ENCODE data around the gene JAM2.
"Not testable (repeated sequence)": the region's sequence is repeated elsewhere in the genome, so short reads cannot be mapped to it uniquely, and the experiment has no call there.

The JAM2 gene, protein sequence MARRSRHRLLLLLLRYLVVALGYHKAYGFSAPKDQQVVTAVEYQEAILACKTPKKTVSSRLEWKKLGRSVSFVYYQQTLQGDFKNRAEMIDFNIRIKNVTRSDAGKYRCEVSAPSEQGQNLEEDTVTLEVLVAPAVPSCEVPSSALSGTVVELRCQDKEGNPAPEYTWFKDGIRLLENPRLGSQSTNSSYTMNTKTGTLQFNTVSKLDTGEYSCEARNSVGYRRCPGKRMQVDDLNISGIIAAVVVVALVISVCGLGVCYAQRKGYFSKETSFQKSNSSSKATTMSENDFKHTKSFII

DNA sequence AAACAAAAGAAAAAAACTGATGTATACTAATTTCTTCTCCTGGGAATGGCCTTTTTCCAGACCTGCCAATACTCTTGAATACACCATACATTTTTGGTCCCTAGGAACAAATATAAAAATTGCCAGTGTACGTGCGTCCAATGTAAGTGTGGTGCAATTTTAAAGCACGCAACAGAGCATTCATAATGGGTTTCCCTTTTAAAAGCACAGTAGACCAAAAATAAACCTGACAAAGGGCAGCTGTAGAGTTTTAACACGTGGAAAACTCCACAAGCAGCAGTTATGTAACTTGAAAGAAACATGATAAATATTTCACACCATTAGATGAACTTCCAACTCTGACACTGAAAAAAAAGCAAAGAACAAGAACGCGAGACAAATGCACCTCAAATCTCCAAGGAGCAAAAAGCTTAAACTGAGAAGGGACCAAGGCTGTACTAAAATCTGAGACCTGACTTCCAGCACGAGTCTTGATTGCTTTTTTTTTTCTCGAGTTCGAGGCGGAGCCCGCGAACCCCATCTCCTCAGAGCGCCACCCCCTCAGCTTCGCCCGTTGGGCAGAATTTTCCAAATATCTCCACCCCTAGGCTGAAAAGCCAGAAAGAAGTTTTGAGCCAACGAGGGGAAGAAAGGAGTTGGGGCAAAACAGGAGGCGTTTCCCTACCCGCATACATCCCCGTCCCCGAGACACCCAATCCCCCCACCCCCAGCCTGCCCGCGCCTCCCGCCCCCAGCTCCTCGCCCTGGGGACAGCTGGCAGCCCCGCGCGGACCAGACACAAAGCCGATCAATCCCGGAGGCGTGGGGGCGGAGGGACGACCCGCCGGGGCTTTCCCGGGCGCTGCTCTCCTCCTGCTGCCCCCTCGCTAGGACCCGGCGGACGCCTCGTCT is at the start of gene JAM2:
Gene JAM2 (plus strand): TSS at position 599 of the 891 bp plus-strand sequence. CDS start 564 bp downstream, outside the sequence.
- Histone ChIP-seq H3K27me3 (ENCODE audit: control insufficient read depth, insufficient read depth, low read length) (peaks cover 43% of the 10 kb centered on the region), H3K4me1 (ENCODE audit: control insufficient read depth, insufficient read depth, low read length) (no peaks in the 10 kb centered on the region), H3K4me3 (ENCODE audit: low read length) (no peak within 1 kb of the TSS), H3K9ac (ENCODE audit: low read length) (peak within 1 kb of the TSS; percentile 32), H3K9me3 (ENCODE audit: control insufficient read depth, low read length) (no peaks in the 10 kb centered on the region), H3K36me3 (ENCODE audit: control insufficient read depth, insufficient read depth, low read length) (no peaks in the 10 kb centered on the region)

DNA sequence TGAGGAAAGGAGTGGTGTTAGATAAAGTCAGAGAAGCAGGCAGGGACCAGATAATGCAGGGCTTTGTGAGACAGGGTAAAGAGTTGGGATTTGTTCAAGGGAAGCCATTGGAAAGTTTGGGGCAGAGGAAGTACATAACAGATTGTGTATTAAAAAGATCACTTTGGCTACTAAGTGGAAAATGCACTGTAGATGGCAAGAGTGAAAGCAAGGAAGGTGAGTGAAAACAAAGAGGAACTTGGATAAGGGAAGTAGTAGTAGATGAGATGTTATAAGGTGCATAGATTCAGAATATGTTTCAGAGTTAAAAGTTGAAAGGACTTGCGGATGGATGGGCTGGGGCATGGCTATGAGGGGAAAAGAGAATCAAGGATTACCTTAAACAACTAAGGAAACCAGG is 49.2 kb upstream of the JAM2 start:
- Histone ChIP-seq H3K9ac (ENCODE audit: low read length) (no peak overlapping the region), H3K9me3 (ENCODE audit: control insufficient read depth, low read length) (no peaks in the 10 kb centered on the region), H3K36me3 (ENCODE audit: control insufficient read depth, insufficient read depth, low read length) (no peaks in the 10 kb centered on the region), H3K4me3 (ENCODE audit: low read length) (no peak overlapping the region), H3K4me1 (ENCODE audit: control insufficient read depth, insufficient read depth, low read length) (no peaks in the 10 kb centered on the region), H3K27me3 (ENCODE audit: control insufficient read depth, insufficient read depth, low read length) (no peaks in the 10 kb centered on the region)

DNA sequence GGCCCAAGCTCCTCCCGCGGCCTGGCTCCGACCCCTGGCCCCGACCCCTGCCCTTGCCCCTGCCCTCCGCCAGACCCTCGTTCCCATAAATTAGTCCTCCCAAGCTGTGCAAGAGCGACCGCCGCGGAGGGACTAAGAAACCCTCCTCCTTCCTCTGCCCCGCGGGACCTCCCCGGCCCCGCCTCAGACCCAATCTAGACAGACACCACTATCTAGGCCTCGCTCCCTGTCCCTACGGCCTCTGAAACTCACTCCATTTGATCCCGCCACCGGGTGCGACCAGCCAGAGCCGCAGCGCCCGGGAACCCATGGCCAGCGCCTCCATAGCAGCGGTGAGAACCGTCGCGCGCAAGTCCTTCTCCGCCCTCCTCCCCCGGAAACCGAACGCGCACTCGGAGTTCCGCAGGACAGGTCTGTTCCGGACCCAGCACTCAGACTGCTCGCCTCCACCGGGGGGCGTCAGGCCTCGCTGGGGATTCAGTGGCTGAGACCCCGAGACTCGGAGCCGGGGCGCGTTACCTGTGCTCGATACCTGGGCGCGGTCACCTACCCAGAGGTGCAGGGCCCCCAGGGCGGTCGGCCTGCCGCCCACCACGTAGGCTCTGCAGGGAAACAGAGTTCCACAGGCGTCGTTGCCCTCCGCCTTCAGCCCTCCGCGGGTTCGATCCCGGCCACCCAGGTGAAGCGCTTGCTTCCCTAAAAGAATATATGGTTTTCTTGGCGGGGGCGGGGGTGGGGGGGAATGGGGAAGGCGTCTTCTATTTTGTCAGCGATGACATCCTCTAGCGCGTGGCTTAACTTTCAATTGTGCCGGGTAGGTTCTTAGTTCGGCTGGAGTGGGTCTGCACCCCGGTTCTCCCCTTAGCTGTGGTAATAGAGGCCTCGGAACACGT is 31.7 kb upstream of the JAM2 start, which contains the start of gene MRPL39:
Gene MRPL39 (minus strand): TSS at position 331 of the 893 bp plus-strand sequence. CDS start 6 bp downstream, at position 325.
- Histone ChIP-seq H3K27me3 (ENCODE audit: control insufficient read depth, insufficient read depth, low read length) (no peaks in the 10 kb centered on the region), H3K9ac (ENCODE audit: low read length) (peak within 1 kb of the TSS; percentile 92), H3K4me1 (ENCODE audit: control insufficient read depth, insufficient read depth, low read length) (peaks cover 7% of the 10 kb centered on the region), H3K36me3 (ENCODE audit: control insufficient read depth, insufficient read depth, low read length) (no peaks in the 10 kb centered on the region), H3K9me3 (ENCODE audit: control insufficient read depth, low read length) (no peaks in the 10 kb centered on the region), H3K4me3 (ENCODE audit: low read length) (peak within 1 kb of the TSS; percentile 78)

DNA sequence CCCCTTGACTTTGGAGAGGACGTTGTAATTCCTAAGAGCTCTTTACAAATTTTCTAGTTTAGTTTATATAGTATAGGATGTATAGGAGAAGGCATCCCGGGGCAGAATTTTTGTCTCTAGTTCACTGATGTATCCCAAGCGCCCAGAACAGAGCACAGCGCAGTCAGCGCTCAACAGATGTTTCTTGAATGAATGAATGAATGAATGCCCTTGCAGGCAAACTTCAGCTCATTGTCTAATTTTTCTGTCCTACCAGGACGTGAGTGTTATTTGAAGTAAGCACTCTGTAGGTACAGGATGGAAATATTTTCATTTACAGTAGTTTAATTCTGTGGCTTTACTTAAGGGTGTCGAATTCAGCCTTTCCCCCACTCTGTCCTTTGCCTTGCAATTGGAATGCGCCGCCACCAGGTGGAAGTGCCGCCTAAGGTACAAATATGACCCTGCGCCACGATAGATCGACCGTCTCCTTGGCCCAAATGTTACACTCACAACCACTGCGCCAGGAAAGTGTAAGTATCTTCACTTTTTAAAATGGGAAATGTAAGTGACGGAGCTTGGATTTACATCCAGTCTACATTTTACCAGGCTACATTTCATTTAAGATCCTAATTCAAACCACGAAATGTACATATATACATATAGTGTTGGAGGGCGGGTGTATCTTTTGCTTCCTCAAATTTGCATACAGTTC is 30.9 kb upstream of the JAM2 start:
- Histone ChIP-seq H3K27me3 (ENCODE audit: control insufficient read depth, insufficient read depth, low read length) (no peaks in the 10 kb centered on the region), H3K4me3 (ENCODE audit: low read length) (peak overlapping the region; percentile 61), H3K9ac (ENCODE audit: low read length) (peak overlapping the region; percentile 92), H3K36me3 (ENCODE audit: control insufficient read depth, insufficient read depth, low read length) (no peaks in the 10 kb centered on the region), H3K9me3 (ENCODE audit: control insufficient read depth, low read length) (no peaks in the 10 kb centered on the region), H3K4me1 (ENCODE audit: control insufficient read depth, insufficient read depth, low read length) (peaks cover 7% of the 10 kb centered on the region)

DNA sequence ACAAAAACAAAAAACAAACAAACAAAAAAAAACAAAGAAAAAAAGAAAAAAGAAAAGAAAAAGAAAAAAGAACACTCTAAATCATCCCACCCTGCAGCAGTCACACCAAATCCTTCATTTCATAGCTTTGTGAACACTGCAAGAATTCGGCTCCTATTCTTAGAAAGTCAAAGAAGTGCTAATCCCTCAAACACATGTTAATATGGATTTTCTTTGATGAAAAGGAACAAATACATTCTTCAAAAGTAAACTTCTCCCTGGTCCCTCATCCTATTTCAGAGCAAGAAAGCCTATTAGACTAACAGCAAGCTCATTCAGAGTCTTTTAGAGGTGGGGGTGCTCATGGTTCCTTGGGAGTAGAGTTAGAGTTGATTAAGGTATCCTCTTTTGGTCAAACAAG is 24.6 kb upstream of the JAM2 start:
- Histone ChIP-seq H3K4me1 (ENCODE audit: control insufficient read depth, insufficient read depth, low read length) (no peaks in the 10 kb centered on the region), H3K4me3 (ENCODE audit: low read length) (no peak overlapping the region), H3K27me3 (ENCODE audit: control insufficient read depth, insufficient read depth, low read length) (no peaks in the 10 kb centered on the region), H3K36me3 (ENCODE audit: control insufficient read depth, insufficient read depth, low read length) (no peaks in the 10 kb centered on the region), H3K9me3 (ENCODE audit: control insufficient read depth, low read length) (no peaks in the 10 kb centered on the region), H3K9ac (ENCODE audit: low read length) (no peak overlapping the region)

DNA sequence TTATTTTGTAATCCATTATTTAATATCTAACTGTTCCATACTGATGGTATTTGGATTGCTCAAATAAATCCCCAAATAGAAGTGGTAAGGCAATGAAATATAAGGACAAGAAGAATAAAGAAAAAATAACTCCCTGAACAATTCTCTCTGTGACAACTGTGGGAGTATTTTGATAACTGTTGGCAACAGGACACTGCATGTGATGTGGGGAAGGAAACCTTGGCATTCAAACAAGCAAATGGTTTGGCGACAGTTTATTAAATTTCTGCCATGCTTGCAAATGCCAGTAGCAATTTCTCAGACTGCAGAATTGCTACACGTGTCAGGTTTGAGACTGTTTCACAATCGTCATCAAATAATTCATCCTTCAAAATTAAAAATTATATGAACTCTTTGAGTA is 23.2 kb upstream of the JAM2 start:
- H3K4me1 ChIP-seq (ENCODE audit: control insufficient read depth, insufficient read depth, low read length): no peaks in the 10 kb centered on the region
- no peak overlapping the region for H3K4me3 ChIP-seq (ENCODE audit: low read length)
- no peaks in the 10 kb centered on the region for H3K36me3 ChIP-seq (ENCODE audit: control insufficient read depth, insufficient read depth, low read length)
- H3K9me3 ChIP-seq (ENCODE audit: control insufficient read depth, low read length): no peaks in the 10 kb centered on the region
- no peaks in the 10 kb centered on the region for H3K27me3 ChIP-seq (ENCODE audit: control insufficient read depth, insufficient read depth, low read length)
- no peak overlapping the region for H3K9ac ChIP-seq (ENCODE audit: low read length)

DNA sequence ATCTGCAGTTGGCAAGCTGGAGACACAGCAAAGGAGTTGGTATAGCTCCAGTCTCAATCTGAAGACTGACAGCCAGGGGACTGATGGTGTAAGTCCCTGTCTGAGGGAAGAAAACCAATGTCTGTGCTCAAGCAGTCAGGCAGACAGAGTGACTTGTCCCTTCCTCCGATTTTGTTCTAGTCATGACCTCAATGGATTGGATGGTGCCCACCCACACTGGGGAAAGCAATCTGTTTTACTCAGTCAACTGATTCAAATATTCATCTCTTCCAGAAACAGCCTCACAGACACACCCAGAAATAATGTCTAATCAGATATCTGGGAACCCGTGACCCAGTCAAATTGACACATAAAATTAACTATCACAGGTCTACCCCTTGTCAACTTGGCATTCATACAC is 19.9 kb upstream of the JAM2 start:
- Histone ChIP-seq H3K9me3 (ENCODE audit: control insufficient read depth, low read length) (no peaks in the 10 kb centered on the region), H3K4me3 (ENCODE audit: low read length) (no peak overlapping the region), H3K36me3 (ENCODE audit: control insufficient read depth, insufficient read depth, low read length) (no peaks in the 10 kb centered on the region), H3K9ac (ENCODE audit: low read length) (no peak overlapping the region), H3K4me1 (ENCODE audit: control insufficient read depth, insufficient read depth, low read length) (no peaks in the 10 kb centered on the region), H3K27me3 (ENCODE audit: control insufficient read depth, insufficient read depth, low read length) (no peaks in the 10 kb centered on the region)

DNA sequence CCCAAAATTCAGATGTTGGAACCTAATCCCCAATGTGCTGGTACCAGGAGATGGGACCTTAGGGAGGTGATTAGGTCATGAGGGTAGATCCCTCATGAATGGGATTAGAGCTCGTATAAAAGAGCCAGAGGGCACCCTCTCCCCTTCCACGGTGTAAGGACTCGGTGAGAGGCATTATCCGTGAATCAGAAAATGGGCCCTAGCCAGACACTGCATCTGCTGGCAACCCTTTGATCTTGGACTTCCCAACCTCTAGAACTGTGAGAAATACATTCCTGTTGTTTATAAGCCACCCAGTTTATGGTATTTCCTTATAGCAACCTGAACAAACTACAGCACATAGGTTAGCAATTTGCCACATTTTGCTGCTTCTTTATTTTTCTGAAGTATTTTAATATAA is 14.5 kb upstream of the JAM2 start:
- Histone ChIP-seq H3K27me3 (ENCODE audit: control insufficient read depth, insufficient read depth, low read length) (no peaks in the 10 kb centered on the region), H3K36me3 (ENCODE audit: control insufficient read depth, insufficient read depth, low read length) (no peaks in the 10 kb centered on the region), H3K4me1 (ENCODE audit: control insufficient read depth, insufficient read depth, low read length) (no peaks in the 10 kb centered on the region), H3K4me3 (ENCODE audit: low read length) (no peak overlapping the region), H3K9ac (ENCODE audit: low read length) (no peak overlapping the region), H3K9me3 (ENCODE audit: control insufficient read depth, low read length) (no peaks in the 10 kb centered on the region)

DNA sequence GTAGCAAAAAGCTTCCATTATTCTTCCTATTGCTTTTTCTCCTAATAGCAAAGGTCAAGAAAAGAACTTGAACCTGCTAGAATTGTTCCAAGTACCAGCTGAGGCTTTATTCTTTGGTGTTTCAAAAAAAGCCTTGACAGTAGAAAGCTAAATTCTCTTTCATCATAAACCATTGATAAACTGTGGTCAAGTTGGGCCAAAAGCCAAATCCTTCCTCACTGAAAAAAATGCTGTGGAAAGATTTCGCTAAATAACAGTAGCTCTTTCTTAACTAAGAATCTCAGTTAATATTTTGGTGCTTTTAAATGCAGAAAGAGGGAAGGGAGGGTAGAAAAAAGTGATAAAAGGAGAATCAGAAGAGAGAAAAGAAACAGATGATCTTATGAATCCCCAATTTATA is 14.0 kb upstream of the JAM2 start:
- Histone ChIP-seq H3K36me3 (ENCODE audit: control insufficient read depth, insufficient read depth, low read length) (no peaks in the 10 kb centered on the region), H3K4me1 (ENCODE audit: control insufficient read depth, insufficient read depth, low read length) (no peaks in the 10 kb centered on the region), H3K9ac (ENCODE audit: low read length) (no peak overlapping the region), H3K4me3 (ENCODE audit: low read length) (no peak overlapping the region), H3K27me3 (ENCODE audit: control insufficient read depth, insufficient read depth, low read length) (no peaks in the 10 kb centered on the region), H3K9me3 (ENCODE audit: control insufficient read depth, low read length) (no peaks in the 10 kb centered on the region)

DNA sequence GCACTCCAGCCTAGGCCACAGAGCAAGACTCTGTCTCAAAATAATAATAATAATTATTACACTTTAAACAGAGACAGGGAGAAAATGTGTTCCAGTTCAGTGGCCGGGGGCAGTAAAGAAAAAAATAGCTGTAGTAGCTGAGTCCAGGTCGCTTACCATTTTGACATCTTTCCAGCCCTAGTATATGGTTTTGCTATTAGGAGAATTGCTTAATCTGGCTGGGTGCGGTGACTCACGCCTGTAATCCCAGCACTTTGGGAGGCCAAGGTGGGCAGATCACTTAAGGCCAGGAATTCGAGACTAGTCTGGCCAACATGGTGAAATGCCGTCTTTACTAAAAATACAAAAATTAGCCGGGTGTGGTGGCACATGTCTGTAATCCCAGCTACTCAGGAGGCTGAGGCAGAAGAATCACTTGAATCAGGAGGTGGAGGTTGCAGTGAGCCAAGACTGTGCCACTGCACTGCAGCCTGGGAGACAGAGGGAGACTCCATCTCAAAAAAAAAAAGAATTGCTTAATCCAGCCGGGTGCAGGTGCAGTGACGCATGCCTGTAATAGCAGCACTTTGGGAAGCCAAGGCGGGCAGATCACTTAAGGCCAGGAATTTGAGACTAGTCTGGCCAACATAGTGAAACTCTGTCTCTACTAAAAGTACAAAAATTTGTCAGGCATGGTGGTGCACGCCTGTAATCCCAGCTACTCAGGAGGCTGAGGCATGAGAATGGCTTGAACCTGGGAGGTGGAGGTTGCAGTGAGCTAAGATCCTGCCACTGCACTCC is 13.1 kb upstream of the JAM2 start:
- H3K36me3 ChIP-seq (ENCODE audit: control insufficient read depth, insufficient read depth, low read length); H3K9ac ChIP-seq (ENCODE audit: low read length); H3K27me3 ChIP-seq (ENCODE audit: control insufficient read depth, insufficient read depth, low read length); H3K9me3 ChIP-seq (ENCODE audit: control insufficient read depth, low read length); H3K4me3 ChIP-seq (ENCODE audit: low read length); H3K4me1 ChIP-seq (ENCODE audit: control insufficient read depth, insufficient read depth, low read length): not testable (repeated sequence)

DNA sequence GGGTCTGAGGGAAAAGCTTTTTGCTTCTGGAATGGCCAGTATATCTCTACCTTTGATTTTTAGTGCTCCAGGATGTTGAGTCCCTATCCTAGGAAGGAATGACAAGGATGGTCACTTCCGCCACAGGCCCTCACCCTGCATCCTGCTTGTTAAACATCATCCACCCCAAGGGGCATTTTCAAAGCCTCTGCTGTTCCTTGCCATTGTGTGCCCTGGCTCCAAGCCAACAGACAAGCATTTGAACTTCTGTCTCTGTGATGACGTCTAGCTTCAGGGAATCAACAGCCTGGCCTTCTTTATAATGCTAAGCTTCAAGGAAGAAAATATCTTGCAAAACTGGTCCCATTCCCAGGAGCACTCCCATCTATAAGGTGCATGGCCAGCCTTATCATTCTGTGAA is 12.3 kb upstream of the JAM2 start:
- no peaks in the 10 kb centered on the region for H3K4me1 ChIP-seq (ENCODE audit: control insufficient read depth, insufficient read depth, low read length)
- no peak overlapping the region for H3K4me3 ChIP-seq (ENCODE audit: low read length)
- H3K9ac ChIP-seq (ENCODE audit: low read length): no peak overlapping the region
- no peaks in the 10 kb centered on the region for H3K36me3 ChIP-seq (ENCODE audit: control insufficient read depth, insufficient read depth, low read length)
- no peaks in the 10 kb centered on the region for H3K27me3 ChIP-seq (ENCODE audit: control insufficient read depth, insufficient read depth, low read length)
- H3K9me3 ChIP-seq (ENCODE audit: control insufficient read depth, low read length): no peaks in the 10 kb centered on the region

All from mucosa of stomach (tissue), 1 donor.